ENCODE measurements around the gene TTC7B. TPM values are rescaled to one million over a fixed set of nuclear protein-coding genes. Genes with fewer than 3 reads are reported as not detected.
A peak's percentile ranks its signal among the peaks of the same experiment; 100 is the strongest.

TTC7B gene
- total RNA-seq, 1 experiment from 2014 or later: 30.3 TPM

DNA sequence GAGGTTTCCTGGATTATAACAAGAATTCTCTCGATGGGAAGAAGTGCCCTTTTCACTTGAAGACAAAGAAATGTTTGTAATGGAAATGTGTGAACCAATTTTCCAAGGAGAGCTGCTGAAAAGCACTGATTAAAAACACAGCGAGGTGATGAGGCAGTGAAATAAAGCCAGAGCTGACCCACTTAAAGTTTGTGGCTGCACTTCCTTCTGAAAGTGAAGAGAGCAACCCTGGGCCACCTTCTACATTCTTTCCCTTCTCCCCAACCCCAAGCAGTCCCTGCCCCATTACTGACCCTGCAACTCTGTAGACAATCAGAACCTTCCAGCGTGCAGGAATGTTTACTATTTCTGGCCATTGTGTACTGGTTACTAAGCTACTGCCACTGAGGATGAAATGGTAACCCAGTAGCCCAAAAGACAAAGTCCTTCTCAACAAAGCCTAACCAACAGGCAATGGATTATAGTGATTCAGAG lies 173.9 kb downstream of the TTC7B start:
- no peak for DNase-seq (ENCODE audit: low spot score)
- in situ Hi-C loops (cut with HindIII; ENCODE audit: low sequenced_read_pairs): no loop called here

DNA sequence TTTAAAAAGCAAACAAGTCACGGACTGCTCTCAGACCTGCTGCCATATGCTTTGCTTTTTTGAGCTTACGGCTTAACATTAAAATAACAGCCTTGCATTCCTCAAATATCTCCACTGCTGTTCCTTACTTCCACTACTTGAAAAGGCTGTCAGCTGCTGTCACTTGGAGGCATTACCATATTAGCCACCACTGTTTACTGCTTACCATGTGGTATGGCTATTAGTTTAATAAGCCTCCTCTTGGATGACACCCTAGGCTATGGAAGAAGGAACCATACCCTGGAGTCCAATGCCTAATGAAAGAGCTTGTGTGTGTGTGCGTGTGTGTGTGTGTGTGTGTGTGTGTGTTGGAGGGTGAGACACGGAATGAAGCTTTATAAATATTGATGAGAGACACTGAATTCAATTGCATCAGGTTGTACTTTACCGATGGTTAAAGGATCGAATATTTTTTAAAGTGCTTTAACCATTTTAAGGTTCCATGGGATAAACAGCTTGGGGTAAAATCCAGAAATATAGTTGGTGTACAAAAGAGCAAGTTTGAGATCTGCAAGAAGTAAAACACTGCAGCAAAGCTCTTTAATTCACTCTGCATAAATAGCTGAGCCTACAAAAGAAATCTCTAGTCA lies 174.5 kb downstream of the TTC7B start:
- in situ Hi-C loops (cut with HindIII; ENCODE audit: low sequenced_read_pairs): no loop called here

DNA sequence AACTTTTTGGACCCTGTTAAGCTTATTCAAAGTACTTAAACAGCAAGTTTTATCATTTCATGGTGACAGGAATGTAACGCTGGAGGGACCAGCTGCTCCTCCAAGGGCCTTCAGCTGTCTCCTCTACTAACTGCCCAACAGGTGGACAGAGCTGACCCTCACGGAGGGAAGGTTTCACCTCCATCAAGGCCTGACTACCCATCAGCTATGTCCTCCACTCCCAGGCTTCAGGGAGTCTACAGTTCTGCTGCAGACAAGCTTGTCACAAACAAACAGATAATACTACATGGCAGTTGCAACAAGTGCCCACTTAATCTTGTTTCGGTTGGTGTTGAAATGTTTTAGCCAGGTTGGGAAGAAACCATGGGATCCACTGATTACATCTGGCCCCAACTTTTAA lies 175.1 kb downstream of the TTC7B start:
- in situ Hi-C loops (cut with HindIII; ENCODE audit: low sequenced_read_pairs): no loop called here
- DNase-seq (ENCODE audit: low spot score): no peak

More for the DNA sequence above, 174.5 kb downstream of the TTC7B start:
- DNase-seq (ENCODE audit: low spot score): no peak

DNA sequence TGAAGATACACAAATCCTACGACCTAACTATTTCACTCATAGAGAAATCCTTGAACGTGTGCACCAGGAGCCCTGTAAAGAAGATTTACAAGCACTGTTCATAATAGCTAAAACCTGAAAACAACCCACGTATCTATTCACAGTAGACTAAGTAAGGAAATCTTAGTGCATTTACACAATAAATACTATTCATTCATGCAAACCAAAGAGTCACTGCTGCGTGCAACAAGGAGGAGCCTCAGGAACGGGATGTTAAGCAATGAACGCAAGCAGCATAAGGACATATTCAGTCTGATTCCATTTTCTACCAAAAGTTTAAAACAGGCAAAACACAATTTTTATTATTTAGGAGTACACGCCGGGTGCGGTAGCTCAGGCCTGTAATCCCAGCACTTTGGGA lies 176.6 kb downstream of the TTC7B start:
- DNase-seq (ENCODE audit: low spot score): no peak
- in situ Hi-C loops (cut with HindIII; ENCODE audit: low sequenced_read_pairs): no loop called here

DNA sequence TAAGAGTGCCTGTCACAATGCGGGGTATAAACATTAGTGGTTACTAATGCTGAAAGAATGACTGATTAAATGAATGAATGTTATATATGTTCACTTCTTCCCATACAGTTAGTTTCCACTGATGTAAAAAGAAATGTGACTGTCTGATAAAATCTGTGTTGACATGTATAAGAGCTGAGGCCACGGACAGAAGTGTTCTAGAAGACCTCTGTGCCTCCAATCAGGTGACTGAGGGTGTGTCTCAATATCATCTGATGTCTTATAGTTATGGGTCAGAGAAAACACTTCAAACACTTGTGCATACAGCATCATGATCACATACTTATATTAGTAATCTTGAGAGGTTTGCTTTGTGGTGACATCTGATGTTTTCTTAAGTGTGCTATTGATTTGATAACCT lies 183.4 kb downstream of the TTC7B start:
- in situ Hi-C loops (cut with HindIII; ENCODE audit: low sequenced_read_pairs): no loop called here
- DNase-seq (ENCODE audit: low spot score): no peak

DNA sequence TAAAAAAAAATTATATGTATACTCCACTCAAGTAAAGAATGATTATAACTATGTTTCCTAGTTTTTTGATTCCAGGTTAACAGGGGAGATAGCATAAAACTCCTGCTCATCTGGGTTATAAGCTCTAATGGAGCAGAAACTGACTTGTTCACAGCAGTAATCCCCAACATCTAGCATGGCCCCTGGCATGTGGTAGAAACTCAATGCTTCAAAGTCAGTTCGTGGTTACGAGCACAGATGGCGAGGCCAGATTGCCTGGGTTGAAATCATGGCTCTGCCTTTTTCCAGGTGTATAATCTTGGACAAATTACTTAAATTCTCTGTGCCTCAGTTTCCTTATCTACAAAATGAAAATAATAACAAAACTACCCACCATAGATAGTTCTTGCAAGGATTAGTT lies 183.8 kb downstream of the TTC7B start:
- in situ Hi-C loops (cut with HindIII; ENCODE audit: low sequenced_read_pairs): no loop called here

DNA sequence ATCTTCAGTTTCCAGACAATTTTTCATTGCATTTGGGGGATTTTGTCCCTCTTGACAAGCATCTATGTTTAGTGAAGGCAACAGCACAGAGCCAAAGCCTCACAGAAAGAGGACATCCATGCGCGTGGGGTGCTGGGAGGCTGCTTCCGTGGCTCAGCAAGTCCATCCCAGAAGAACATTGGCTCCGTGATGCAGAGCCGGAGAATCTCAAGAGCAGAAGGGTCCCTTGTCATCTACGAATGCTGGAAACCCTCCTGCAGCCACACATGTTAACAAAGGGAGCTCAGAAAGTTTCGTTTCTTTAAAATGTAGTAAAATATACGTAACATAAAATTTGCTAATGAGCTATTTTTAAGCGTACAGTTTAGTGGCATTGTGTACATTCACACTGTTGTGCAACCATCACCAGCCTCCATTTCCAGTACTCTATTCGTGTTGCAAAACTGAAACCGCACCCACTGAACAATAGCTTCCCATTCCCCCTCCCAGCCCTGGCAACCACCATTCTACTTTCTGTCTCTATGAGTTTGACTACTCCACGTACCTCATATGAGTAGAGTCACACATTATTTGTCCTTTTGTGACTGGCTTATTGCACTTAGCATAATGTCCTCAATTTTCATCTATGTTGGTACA lies 185.9 kb downstream of the TTC7B start:
- DNase-seq (ENCODE audit: low spot score): no peak
- in situ Hi-C loops (cut with HindIII; ENCODE audit: low sequenced_read_pairs): no loop called here

More for the DNA sequence above, 183.8 kb downstream of the TTC7B start:
- no peak for DNase-seq (ENCODE audit: low spot score)

DNA sequence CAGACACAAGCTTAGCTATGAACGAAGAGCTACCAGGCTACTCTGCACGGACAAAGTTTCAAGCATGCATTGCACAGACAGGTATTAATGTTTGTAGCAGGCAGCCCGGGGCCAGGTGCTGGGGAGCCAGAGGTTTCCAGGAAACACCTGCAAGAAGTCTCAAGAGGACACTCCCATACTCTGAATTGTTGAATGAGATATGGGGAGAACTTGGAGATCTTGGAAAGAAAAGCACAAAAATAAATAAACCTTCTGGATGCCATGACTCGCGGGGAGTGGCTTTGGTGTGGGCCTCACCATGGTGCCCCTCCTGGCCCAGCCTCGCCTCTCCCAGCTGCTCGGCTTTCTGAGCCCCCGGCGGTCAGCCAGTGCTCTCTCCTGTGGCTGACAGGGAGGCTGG lies 186.8 kb downstream of the TTC7B start:
- in situ Hi-C loops (cut with HindIII; ENCODE audit: low sequenced_read_pairs): no loop called here
- DNase-seq (ENCODE audit: low spot score): no peak

DNA sequence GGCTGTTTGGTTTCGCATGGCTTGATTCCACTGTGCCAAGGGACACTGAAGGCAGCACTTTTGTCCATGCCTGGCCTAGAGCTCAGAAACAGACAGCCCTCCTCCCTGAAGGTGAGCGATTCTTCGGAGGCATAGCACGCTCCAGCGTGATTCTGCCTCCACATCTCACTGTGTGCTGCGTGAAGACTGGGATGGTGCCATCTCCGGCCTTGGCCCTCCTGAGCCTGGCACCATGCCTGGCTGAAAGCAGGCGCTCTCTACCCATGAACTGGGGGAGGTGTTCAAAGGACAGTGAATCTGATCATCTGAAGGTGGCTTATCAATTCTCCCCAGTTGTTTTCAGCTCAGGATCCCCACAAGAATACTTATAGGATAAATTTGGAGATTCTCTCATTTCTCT lies 187.4 kb downstream of the TTC7B start:
- in situ Hi-C loops (cut with HindIII; ENCODE audit: low sequenced_read_pairs): no loop called here
- peak; percentile 87 for DNase-seq (ENCODE audit: low spot score)

DNA sequence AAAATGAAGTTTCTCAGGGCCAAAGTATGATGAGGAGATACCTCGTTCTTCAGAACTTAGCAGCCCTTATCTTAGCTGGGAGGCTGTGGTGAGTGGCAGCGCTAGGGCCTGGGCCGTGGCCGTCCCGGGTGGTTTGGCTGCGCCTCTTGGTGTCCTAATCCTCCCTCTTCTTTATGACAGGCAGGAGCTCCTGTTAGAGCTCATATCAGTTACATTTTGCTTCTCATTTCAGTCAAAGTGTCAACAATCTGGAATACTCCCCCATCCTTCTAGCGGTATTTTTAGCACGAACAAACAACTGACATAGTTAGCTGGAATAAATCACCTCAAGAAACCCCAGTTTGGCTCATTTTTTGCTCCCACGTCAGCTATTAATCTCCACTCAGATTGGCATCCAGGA lies 188.8 kb downstream of the TTC7B start:
- no peak for DNase-seq (ENCODE audit: low spot score)
- in situ Hi-C loops (cut with HindIII; ENCODE audit: low sequenced_read_pairs): no loop called here

DNA sequence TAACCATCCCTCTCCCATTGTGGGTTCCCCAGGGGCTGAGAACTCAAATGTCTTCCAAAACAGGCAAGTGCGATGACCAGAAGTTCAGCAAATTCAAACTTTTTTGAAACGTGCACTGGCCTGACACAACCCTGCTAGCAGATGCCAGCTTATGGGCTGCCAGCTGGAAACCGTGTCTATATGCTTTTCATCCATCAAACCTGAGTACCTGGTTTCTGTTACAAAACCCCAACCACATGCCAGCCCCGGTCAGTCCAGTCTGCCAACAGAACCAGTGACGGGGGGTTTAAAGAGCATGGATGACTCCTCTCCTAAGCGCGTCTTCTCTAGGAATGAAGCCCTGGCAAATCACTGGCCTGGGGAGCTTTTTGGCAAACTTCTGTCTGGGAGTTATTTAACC lies 189.7 kb downstream of the TTC7B start:
- no peak for DNase-seq (ENCODE audit: low spot score)

DNA sequence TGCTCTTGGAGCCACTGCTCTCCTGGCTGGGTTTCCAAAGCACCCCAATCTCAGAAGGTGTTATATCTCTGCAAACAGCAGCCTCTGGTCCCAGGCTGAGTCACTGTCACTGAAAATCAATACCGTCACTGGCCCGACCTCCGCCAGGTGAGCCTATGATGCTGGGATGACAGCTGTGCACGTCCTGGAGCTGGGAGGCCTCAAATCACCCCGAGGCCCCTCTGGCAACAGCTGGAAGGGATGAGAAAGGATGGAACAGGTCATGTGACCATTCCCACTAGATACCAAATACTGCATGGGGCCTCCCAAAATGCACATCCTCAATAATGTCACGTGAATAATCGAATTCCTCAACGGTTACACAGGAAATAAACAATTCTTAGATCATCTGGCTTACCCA lies 190.8 kb downstream of the TTC7B start:
- no peak for DNase-seq (ENCODE audit: low spot score)
- in situ Hi-C loops (cut with HindIII; ENCODE audit: low sequenced_read_pairs): no loop called here

More for the DNA sequence above, 189.7 kb downstream of the TTC7B start:
- in situ Hi-C loops (cut with HindIII; ENCODE audit: low sequenced_read_pairs): no loop called here

DNA sequence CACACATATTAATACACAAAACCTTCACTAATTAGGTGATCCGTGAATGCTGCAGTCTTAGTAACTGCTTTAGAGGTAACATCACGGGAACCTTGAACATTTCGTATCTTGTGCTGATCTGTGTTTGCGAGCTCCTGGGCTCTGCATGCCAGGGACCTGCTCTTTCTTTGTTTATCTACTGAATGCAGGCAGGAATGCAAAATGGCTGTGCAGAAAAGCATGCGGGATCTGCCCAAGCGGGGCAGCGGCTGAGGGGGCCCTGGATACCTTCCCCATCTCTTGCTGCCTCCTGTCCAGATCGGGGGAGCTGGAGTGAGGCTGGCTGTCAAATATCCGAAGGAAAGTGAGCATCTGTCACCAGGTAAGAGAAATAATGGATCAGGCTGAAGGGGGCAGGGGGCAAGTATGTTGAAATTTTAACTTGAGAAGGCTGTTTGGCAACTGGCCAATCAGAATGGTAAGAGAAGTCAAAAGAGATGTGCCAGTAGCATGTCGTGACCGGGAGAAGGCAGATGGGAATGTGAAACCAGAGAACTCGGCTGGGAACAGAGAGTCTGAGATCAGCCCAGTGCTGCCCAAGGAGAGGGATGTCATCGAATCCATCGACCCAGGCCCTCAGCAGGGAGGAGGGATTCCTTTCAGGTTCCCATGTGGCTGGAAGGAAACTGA lies 191.4 kb downstream of the TTC7B start:
- DNase-seq (ENCODE audit: low spot score): no peak
- in situ Hi-C loops (cut with HindIII; ENCODE audit: low sequenced_read_pairs): no loop called here

DNA sequence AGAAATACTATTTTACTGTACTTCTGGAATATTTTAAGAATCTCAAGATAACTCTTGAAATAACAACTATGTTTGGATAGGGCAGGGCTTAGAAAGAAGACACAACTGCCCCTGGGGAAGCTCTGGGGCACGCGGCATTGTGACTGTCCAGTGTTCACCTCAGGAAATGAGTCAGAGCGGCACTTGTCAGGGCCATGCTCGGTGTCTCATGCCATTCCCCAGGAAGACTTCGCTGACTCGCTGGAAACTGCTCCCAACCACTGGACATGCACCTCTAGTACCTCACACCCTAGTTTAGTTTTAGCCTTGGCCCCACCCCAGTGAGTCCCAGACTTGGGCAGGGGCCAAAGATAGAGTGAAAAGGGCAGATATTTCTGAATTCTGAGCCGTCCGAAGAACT lies 192.0 kb downstream of the TTC7B start:
- DNase-seq (ENCODE audit: low spot score): no peak

DNA sequence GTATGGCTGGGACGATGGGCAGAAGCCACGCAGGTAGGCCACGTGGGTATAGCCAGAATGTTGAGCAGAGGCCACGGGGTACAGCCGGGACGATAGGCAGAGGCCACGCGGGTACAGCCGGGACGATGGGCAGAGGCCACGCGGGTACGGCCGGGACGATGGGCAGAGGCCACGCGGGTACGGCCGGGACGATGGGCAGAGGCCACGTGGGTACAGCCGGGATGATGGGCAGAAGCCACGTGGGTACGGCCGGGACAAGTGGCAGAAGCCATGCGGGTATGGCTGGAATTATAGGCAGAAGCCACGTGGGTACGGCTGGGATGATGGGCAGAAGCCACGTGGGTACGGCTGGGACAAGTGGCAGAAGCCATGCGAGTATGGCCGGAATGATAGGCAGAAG lies 195.0 kb downstream of the TTC7B start:
- DNase-seq (ENCODE audit: low spot score): no peak
- in situ Hi-C loops (cut with HindIII; ENCODE audit: low sequenced_read_pairs): no loop called here

More for the DNA sequence above, 192.0 kb downstream of the TTC7B start:
- in situ Hi-C loops (cut with HindIII; ENCODE audit: low sequenced_read_pairs): no loop called here

DNA sequence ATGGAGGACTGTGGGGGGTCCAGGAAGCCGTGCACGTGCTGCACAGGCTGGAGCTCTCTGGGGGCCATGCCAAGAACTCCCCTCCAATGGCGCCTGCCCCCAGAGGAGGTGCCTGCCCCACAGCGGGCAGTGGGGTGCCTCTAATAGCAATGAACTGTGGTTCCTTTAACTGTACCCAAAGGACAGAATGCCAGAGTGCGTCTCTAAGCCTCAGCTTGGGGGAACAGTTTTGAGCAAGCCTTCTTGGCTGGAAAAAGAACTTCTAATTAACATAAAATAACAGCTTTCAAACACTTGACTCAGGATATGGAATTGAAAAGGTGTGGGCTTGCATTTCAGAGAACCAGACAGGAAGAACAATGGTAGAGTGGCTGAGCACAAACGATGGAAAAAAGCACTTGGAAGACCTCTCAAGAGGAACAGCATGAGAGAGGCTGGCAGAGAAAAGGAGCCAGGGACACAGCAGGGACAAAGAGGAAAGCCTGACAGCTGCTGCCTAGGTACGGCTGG lies 195.6 kb downstream of the TTC7B start:
- peak; percentile 82 for DNase-seq (ENCODE audit: low spot score)
- in situ Hi-C loops (cut with HindIII; ENCODE audit: low sequenced_read_pairs): no loop called here

DNA sequence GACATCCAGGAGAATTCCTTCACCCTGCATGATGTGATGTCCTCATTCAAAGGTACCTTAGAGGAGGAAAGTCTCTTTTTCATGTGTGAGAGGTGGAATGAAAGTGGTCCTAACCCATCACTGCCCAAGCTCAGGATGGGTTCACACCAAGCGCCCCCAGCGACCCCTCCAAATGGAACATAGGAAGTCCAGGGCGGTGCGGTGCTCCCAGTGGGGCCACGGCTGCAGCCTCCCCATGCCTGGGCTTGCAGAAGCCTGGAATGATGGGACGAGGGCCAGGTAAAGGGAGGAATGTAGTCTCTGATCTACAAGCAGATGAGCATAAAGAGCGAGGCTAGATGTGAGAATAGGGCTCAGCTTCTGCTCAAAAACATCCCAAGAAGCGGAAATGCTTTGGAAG lies 196.3 kb downstream of the TTC7B start:
- DNase-seq (ENCODE audit: low spot score): no peak
- in situ Hi-C loops (cut with HindIII; ENCODE audit: low sequenced_read_pairs): no loop called here

DNA sequence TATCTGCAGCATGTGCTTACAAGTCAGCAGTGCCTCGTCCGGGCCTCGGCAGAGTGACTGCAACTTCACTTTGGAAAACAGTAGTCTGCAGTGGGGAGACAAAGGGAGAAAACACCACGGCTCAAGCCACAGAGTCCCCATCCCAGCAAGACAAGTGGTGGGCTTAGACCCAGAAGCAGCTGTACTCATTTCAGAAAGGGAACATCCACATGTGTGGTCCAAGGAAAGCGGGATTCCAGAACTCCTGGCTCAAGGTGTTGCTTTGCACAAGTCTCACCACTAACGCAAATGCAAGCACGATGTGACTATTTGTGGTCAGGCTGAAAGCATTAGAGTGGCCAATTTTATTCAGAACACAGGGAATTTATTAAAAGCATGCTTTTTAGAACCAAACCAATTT lies 198.3 kb downstream of the TTC7B start:
- DNase-seq (ENCODE audit: low spot score): no peak
- in situ Hi-C loops (cut with HindIII; ENCODE audit: low sequenced_read_pairs): no loop called here

DNA sequence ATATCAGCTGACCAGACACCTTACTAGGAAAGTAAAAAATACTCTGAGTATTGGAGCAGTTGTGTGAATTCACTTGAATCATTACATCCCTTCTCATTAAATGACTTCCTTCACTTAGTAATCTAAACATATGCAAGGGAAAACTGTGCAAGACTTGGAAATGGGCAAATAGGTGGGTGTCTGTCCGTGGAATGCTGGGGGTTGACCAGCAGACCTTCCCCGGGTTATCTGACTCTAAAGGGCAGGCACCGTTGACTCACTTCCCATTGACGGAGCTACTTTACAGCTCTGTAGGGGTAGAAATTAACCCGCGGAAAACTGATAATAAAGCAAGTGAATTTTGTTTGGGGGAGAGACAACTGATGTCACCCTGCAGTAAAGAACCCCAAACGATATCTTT lies 199.3 kb downstream of the TTC7B start:
- DNase-seq (ENCODE audit: low spot score): no peak
- in situ Hi-C loops (cut with HindIII; ENCODE audit: low sequenced_read_pairs): no loop called here

DNA sequence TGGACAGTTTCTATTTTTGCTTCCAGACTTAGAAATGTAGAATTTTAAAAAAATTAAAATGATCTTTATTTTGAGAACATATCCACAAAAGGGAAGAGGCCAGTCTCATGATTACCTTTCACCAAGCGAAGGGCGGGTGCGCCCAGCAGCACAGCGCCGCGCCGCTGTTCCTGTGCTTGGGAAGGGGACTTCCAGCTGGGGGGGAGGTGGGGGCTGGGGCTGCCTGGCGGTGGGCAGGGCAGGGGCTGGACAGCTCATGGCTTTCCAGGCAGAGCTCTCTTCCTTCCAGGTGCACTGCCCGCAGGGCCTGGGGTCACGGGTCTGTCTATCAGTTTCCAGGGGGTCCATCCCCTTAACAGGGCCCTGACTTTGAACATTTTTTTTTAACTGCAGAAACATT lies 199.9 kb downstream of the TTC7B start:
- no peak for DNase-seq (ENCODE audit: low spot score)
- in situ Hi-C loops (cut with HindIII; ENCODE audit: low sequenced_read_pairs): no loop called here
